CD4-positive, alpha-beta T cell treated with Interleukin-15 for 1 hour (primary cell): ENCODE results near the gene DIP2C.

Source experiments
- DNase-seq: peaks from one replicate; pipeline ENCODE4 v3.0.0-alpha.2; 2020

The DIP2C gene

DNA sequence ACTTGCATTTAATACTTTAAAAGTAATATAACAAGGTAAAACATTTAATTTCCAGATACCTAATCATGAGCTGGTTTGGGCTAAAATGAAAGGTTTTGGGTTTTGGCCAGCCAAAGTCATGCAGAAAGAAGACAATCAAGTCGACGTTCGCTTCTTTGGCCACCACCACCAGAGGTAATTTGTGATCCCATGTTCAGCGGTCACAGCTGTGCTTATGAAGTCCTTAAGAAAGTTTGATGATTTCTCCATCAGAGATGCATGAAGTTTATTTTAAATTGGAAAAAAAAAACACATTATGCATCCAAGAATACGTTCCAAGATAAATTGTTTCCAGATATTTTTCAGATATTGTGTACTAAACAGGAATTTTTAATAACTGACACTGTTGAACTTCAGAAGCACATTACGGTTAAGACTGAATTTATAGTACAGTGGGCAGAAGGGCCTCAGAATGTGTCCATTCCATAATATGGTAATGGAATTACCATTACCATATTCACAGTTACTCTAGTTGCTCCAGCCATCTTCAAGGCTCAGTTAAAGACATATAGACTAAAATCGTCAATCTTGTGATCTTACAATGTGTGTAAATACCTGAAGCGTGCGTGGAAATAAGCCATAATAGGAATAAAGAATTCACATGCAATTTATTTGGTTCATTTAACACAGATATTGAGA lies 447.4 kb downstream of the DIP2C start:
- no peak for DNase-seq

DNA sequence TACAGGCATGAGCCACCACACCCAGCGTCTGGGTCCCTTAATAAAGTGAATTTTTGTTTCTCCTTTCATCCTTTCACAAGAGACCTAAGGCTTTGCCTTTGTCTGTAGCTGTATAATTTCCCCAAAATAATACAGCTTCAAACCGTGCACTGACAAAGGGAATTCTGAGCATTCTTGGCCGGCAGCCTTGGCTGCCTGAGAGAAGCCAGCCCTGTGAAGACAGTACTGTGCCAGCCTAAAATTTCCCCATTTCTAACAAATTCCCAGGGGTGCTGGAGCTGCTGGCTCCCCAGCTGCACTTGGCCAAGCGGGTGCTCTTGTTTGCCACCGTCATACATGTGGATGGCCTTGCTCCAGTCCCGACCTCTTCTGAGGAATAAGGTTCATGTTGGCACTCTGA lies 448.0 kb downstream of the DIP2C start:
- no peak for DNase-seq

DNA sequence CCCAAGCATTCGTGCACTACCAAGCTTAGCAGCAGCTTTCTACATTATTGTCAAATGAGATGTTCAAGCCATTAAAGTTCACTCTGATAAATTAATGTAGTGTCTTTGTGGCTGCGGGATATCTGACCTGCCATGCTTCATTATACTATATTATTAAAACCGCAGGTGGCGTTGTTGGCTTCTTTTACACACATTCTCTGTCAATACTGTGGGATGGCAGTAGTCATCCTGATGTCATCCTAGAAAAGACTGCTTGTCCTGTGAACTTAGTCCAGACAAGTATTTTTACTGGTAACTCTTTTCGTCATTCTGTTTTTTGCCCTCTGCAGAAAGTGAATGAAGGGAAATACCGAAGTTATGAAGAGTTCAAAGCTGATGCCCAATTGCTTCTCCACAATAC lies 450.4 kb downstream of the DIP2C start:
- no peak for DNase-seq

DNA sequence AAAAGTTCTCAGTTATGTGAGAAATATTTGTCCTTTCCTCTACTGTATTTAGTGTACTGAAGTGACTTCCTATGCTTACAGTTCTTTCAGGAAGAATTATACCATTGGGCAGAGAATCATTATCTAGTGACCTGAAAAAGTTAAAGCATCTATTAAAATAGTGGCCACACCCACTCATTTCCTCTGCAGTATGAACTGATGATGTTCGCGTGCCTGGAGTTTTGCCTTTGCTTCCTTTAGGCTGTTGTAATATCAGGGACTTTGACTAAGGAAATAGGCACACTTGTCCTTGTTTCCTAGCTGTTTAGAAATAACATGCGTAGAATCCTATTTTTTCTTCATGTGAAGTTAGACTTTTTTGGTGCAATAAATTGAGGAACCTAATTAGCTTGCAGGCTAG lies 453.6 kb downstream of the DIP2C start:
- DNase-seq = no peak

DNA sequence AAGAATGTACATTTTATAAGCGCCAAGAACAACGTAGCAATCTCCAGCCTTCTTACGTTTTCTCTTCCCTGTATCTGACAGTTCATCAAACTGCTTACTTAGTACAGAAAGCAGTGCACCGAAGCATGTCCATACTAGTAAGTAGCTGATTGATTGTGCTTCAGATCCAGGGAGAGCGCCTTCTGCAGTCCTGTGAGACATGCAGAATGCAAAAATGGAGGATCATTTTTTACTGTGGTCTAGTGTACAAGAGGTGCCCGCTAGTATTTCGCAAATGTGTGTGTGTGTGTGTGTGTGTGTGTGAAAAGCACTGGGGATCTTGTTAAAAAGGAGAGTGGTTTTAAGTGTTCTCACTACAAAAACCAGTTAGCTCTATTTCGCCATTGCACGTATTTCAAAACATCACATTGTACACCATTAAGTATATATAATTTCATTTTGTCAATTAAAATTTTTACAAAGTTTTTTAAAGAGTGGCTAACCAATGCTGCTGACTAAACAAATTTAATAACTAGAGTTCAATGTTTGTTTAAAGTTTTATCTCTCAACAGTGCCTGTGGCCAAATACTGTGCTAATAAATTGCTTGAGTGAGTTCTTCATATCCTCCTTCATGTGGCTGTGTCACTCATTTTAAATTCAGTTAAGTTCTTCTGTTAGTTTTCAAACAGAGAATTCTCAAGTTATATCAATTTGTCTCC lies 454.6 kb downstream of the DIP2C start:
- DNase-seq = no peak

DNA sequence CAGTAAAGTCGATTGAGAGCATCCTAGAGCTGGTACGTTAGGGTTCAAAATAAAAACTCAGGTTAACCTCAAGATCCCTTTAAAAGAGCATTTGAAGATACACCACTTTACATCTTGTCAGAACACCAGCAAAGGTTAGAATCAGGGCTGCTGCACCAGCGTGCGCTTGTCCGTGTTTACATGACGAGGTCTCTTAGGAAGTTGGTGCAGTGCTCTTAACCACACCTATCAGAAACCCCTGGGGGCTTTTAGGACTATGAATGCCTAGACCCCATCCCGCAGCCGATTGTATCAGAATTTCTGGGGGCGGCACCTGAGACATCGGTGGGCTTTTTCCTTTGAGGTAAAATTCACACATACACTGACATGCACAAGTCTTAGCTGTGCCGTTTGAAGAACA lies 456.6 kb downstream of the DIP2C start:
- no peak for DNase-seq

DNA sequence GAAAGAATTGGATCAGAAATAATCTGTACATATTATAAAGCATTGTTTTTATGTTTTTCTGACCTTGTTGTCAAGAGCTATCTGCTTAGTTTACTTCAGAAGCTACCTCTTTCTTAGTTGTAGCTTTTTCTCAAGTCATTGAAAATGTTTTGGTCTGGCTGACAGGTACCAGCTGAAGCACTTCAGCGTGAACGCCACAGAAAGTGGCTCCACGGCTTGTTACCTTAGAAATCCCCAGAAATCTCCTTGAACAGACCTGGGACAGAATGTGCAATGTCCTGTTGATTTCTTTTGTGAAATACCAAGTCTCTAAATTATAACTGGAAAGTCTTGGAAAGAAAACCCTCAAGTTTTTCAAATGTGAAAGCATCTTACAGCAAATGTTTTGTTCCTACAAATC lies 457.4 kb downstream of the DIP2C start:
- DNase-seq = no peak

DNA sequence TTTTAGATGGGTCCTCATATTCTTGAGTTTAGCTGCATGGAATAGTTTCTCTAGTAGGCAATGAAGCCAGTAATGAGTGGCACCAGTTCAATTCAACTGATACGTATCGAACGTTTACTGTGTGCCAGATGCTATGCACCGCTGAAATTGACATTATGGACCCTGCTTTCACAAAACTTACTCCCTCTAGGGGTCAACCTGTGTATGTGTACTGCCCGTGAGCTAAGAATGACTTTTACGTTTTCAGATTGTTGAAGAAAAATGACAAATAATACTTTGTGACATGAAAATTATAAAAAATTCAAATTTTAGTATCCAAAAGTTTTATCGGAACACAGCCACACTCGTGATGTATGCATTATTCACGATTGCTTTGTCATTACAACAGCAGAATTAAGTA lies 458.7 kb downstream of the DIP2C start:
- DNase-seq = no peak

DNA sequence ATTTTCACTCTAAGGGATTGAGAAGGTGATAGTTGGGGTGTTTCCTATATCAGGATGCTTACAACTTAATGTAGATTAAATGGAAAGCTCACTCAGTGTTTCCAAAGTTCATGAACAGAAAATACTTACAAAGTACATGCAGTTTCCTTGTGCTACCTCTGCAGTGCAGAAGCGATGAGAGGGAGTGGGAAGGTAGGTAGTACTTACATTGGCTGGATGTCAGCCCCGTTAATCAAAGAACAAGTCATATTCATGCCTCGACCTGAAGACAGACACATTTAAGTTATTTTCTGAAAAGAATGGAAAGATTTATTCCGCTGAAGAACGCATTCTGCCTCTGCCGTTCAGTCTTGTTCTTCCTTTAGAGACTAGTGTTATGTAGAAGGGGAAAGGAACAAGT lies 461.1 kb downstream of the DIP2C start:
- no peak for DNase-seq

DNA sequence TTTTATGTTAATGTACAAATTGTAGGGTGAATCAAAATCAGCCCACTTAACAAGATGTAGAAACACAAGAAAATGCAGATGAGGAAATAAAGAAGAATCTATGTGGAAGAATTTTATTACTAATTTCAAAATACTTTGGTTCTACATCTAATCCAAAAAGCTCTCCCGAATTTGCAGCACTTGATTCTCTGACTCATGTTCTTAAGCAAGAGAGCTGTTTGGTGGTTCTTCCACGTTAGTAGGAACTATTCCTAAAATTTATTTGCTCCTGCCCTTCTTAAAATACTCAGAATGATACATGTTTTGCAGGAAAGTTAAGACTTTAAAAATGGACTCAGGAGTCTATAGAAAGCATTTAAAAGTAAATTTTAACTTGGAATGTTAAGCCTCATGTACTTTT lies 462.5 kb downstream of the DIP2C start:
- no peak for DNase-seq

DNA sequence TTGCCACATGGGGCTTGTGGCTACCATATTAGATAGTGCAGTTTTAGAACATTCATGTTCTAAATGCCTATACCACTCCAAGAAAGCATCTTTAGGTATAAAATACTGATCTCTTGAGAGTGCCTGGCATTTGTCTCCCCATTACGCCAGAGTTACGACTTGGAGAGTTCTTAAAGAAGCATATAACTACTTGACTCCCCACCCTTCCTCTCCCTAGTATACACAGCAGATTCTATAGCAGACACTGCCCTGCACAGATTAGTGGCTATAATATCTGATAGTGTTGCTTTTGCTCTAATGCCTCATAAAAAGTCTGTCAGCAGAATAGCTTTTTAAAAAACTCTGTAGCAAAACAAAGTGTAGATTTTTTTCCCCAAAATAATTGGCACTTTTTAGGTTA lies 463.4 kb downstream of the DIP2C start:
- no peak for DNase-seq

DNA sequence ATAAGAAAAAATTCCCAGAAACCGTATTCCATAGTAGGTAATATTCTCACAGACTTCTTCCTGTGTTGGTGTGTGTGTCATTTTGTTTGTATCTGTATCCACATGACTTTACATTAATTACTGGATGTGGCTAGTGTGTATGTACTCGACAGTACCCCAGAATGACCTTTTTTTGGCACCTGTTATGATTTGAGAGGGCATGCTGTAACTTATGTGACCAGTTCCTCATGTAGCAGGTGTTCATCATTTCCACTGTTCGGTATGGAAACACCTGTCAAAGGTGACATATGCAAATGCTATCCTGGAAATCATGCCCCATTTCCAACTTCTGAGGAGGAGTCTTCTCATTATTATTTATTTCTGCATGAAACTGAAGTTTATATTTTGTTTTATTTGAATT lies 464.9 kb downstream of the DIP2C start:
- no peak for DNase-seq
